Panc1 (cell line): ENCODE measurements around the gene CES1. TPM values are rescaled to one million over a fixed set of nuclear protein-coding genes. Genes with fewer than 3 reads are reported as not detected.
A peak's percentile ranks its signal among the peaks of the same experiment; 100 is the strongest.
"Not testable (repeated sequence)": the region's sequence is repeated elsewhere in the genome, so short reads cannot be mapped to it uniquely, and the experiment has no call there.

Experiments used
- ATAC-seq: fragments of 200-7000 bp; cut with Tn5 transposase; 2 replicates; pipeline ENCODE4 v1.9.1; 2020; ENCODE audit warnings: mild to moderate bottlenecking, moderate library complexity
- BruUV-seq: library from RNA; stranded (reverse); fragments of 400-500 nt; replicated peaks from 2 replicates; lab custom pipeline; 2021; lab: Mats Ljungman, UMichigan
- CTCF ChIA-PET: fragments of 300-600 bp; sonication (Branson Sonifier 250); formaldehyde crosslinking; loops from one replicate; lab custom pipeline; 2022; ENCODE audit warnings: antibody characterized with exemption; lab: Charles Lee
- POLR2A ChIA-PET: fragments of 300-600 bp; sonication (Branson Sonifier 250); formaldehyde crosslinking; loops from one replicate; lab custom pipeline; 2022; ENCODE audit warnings: antibody characterized with exemption; lab: Charles Lee
- DNase-seq: peaks from one replicate; pipeline ENCODE4 v3.0.0-alpha.2; 2010; ENCODE audit warnings: low read depth, low spot score
- H3K27ac ChIP-seq: 2 replicates; pipeline ENCODE4 v1.5.1; 2011; ENCODE audit warnings: mild to moderate bottlenecking, low read length, inconsistent platforms
- H3K27me3 ChIP-seq: fragments of 200-500 bp; sonication (Bioruptor generic); 2 replicates; pipeline ENCODE4 v1.6.0; 2014; ENCODE audit warnings: low read length, inconsistent platforms; ENCODE audit not compliant: control insufficient read depth, insufficient read depth
- H3K36me3 ChIP-seq: fragments of 200-500 bp; sonication (Bioruptor generic); 2 replicates; pipeline ENCODE4 v1.5.1; 2014; ENCODE audit warnings: inconsistent platforms, mild to moderate bottlenecking, low read length, moderate library complexity; ENCODE audit not compliant: control insufficient read depth, insufficient read depth
- H3K4me1 ChIP-seq: 2 replicates; pipeline ENCODE4 v1.5.1; 2011; ENCODE audit warnings: inconsistent platforms, mild to moderate bottlenecking, low read length, moderate library complexity; ENCODE audit not compliant: control insufficient read depth, insufficient read depth
- H3K4me3 ChIP-seq, 2 experiments: 2 replicates each; pipeline ENCODE4 v1.5.1; 2011 to 2012; ENCODE audit warnings: low read depth in 2 of 2, low read length in 2 of 2, mild to moderate bottlenecking in 2 of 2, inconsistent platforms in 1 of 2, moderate library complexity in 1 of 2
- H3K9me3 ChIP-seq: fragments of 200-500 bp; sonication (Bioruptor generic); 2 replicates; pipeline ENCODE4 v1.5.1; 2014; ENCODE audit warnings: low read depth, mild to moderate bottlenecking, inconsistent platforms, low read length, moderate library complexity; ENCODE audit not compliant: control insufficient read depth, insufficient read depth
- CTCF ChIP-seq: fragments of 450-650 bp; IDR thresholded peaks from 2 replicates; pipeline ENCODE4 v1.5.1; 2017; ENCODE audit warnings: mild to moderate bottlenecking
- POLR2AphosphoS5 ChIP-seq: IDR thresholded peaks from 2 replicates; pipeline ENCODE4 v1.6.1; 2012; ENCODE audit warnings: mild to moderate bottlenecking, low read depth, low read length, moderate library complexity
- SIN3A ChIP-seq: IDR thresholded peaks from 2 replicates; pipeline ENCODE4 v1.6.1; 2012; ENCODE audit warnings: low read depth, mild to moderate bottlenecking, low read length, moderate library complexity, borderline replicate concordance; ENCODE audit not compliant: insufficient read depth
- TCF7L2 ChIP-seq: IDR thresholded peaks from 2 replicates; pipeline ENCODE4 v1.6.1; 2011; ENCODE audit warnings: mild to moderate bottlenecking, low read depth, low read length, inconsistent platforms
- in situ Hi-C: cut with HindIII; loops from 2 replicates; pipeline ENCODE4 v1.10.0; 2016; ENCODE audit warnings: low sequenced_read_pairs, low pct_unique_long_range_greater_than_20kb
- intact Hi-C: fragments of 100-400 bp; cut with micrococcal nuclease; formaldehyde crosslinking; loops from one replicate; pipeline ENCODE4 v1.10.0; 2022; ENCODE audit not compliant: unreplicated experiment
- total RNA-seq: library from RNA; stranded (reverse); gene quantifications from one replicate; pipeline ENCODE4 v1.2.1, GENCODE V29; 2021; ENCODE audit not compliant: unreplicated experiment
- TF ChIP-seq, protein P1 (sequence below), 2 experiments: IDR thresholded peaks; 2 replicates each; pipeline ENCODE4 v1.6.1; 2011 to 2012; ENCODE audit warnings: low read depth in 2 of 2, control low read depth in 1 of 2, low read length in 1 of 2, mild to moderate bottlenecking in 1 of 2, moderate library complexity in 1 of 2; ENCODE audit not compliant: insufficient read depth in 1 of 2

CES1 gene
- total RNA-seq, 1 experiment from 2014 or later = 27.5 TPM

GRCh38 chr16:55809851-55810250 is 23.0 kb downstream of the CES1 start:
- BruUV-seq = no TSS peak
- Histone ChIP-seq H3K27me3 (no peaks in the 10 kb centered on the region), H3K4me3 (no peak overlapping the region), H3K36me3 (no peaks in the 10 kb centered on the region), H3K27ac (no peak overlapping the region), H3K9me3 (no peaks in the 10 kb centered on the region), H3K4me1 (no peaks in the 10 kb centered on the region)
- intact Hi-C loops = no loop called here
- DNase-seq = no peak
- 0 out of 2 replicates have a peak, but pooled peaks have one; percentile 11 for ATAC-seq
- in situ Hi-C loops = no loop called here
- CTCF ChIA-PET = no interaction called here
- TF ChIP-seq, protein P1, sequence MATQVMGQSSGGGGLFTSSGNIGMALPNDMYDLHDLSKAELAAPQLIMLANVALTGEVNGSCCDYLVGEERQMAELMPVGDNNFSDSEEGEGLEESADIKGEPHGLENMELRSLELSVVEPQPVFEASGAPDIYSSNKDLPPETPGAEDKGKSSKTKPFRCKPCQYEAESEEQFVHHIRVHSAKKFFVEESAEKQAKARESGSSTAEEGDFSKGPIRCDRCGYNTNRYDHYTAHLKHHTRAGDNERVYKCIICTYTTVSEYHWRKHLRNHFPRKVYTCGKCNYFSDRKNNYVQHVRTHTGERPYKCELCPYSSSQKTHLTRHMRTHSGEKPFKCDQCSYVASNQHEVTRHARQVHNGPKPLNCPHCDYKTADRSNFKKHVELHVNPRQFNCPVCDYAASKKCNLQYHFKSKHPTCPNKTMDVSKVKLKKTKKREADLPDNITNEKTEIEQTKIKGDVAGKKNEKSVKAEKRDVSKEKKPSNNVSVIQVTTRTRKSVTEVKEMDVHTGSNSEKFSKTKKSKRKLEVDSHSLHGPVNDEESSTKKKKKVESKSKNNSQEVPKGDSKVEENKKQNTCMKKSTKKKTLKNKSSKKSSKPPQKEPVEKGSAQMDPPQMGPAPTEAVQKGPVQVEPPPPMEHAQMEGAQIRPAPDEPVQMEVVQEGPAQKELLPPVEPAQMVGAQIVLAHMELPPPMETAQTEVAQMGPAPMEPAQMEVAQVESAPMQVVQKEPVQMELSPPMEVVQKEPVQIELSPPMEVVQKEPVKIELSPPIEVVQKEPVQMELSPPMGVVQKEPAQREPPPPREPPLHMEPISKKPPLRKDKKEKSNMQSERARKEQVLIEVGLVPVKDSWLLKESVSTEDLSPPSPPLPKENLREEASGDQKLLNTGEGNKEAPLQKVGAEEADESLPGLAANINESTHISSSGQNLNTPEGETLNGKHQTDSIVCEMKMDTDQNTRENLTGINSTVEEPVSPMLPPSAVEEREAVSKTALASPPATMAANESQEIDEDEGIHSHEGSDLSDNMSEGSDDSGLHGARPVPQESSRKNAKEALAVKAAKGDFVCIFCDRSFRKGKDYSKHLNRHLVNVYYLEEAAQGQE (IDR thresholded peaks at IDR 0.05; ENCODE audit: insufficient read depth in 1 of 2, low read depth in 2 of 2, low read length in 1 of 2) = no peak
- TF ChIP-seq CTCF (no peak), TCF7L2 (no peak)
- POLR2A ChIA-PET = no interaction called here

GRCh38 chr16:55809386-55809785 is 23.5 kb downstream of the CES1 start:
- ChIA-PET POLR2A (no interaction called here), CTCF (no interaction called here)
- H3K4me3 ChIP-seq = no peak overlapping the region
- in situ Hi-C loops = no loop called here
- no peak overlapping the region for H3K27ac ChIP-seq
- H3K9me3 ChIP-seq = no peaks in the 10 kb centered on the region
- intact Hi-C loops = no loop called here
- TF ChIP-seq TCF7L2 = no peak
- no peak for TF ChIP-seq CTCF
- no peak for TF ChIP-seq SIN3A
- TF ChIP-seq, protein P1 (IDR thresholded peaks at IDR 0.05; ENCODE audit: insufficient read depth in 1 of 2, low read depth in 2 of 2, low read length in 1 of 2) = no peak
- TF ChIP-seq POLR2AphosphoS5 = no peak
- no peaks in the 10 kb centered on the region for H3K36me3 ChIP-seq
- H3K4me1 ChIP-seq = no peaks in the 10 kb centered on the region
- no peaks in the 10 kb centered on the region for H3K27me3 ChIP-seq
- no TSS peak for BruUV-seq
- ATAC-seq = peak; percentile 31; the same call in 1 of the 2 replicates
- no peak for DNase-seq

- H3K9me3 ChIP-seq, H3K4me3 ChIP-seq, H3K27me3 ChIP-seq, in situ Hi-C loops, DNase-seq, H3K4me1 ChIP-seq, BruUV-seq, H3K36me3 ChIP-seq, CTCF ChIA-PET, POLR2A ChIA-PET, ATAC-seq, intact Hi-C loops, H3K27ac ChIP-seq: not testable (repeated sequence)
These were observed 24.6 kb downstream of the CES1 start for GRCh38 chr16:55808286-55808685.

- H3K27ac ChIP-seq, H3K4me3 ChIP-seq, H3K4me1 ChIP-seq, BruUV-seq, H3K27me3 ChIP-seq, DNase-seq, ATAC-seq, POLR2A ChIA-PET, H3K9me3 ChIP-seq, CTCF ChIA-PET, H3K36me3 ChIP-seq, intact Hi-C loops, in situ Hi-C loops: not testable (repeated sequence)
These were observed 27.8 kb downstream of the CES1 start for GRCh38 chr16:55805104-55805503.
